Stimulated activated CD4-positive, alpha-beta T cell treated with anti-CD3 and anti-CD28 coated beads, Interleukin-15, amount 100 ng/mL, for 24 hours (primary cell): ENCODE measurements around the gene APOO.

Experiments
- DNase-seq: peaks from one replicate; pipeline ENCODE4 v3.0.0-alpha.2; 2020

Gene APOO

GRCh38 chrX:23907498-23908218 is at the start of gene APOO, which contains the start of gene CXorf58:
Gene APOO (minus strand): TSS chrX:23907938. CDS start chrX:23907702, 236 bp downstream.
Gene CXorf58 (plus strand): TSS chrX:23908006. CDS start chrX:23910303, 2,297 bp downstream.
- peak; percentile 92 for DNase-seq

DNA sequence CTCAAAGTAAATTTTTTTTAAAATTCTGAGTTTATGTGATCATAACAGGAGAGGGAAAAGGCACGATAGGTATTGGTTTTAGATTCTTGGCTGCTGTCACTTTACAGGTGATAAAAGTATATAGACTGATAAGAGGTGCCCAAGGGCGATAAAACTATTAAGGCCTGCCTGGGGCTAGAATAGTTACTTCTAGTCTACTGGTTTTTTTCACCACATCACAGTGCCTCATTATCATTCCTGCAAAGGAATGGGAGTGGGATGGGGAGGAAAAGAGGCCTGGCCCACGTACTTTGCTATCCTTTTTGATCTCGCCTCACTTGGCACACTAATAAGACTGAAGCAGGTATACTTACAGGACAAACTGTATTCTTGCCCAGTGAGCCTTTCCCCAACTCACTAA is 46.7 kb upstream of the APOO start:
- no peak for DNase-seq

DNA sequence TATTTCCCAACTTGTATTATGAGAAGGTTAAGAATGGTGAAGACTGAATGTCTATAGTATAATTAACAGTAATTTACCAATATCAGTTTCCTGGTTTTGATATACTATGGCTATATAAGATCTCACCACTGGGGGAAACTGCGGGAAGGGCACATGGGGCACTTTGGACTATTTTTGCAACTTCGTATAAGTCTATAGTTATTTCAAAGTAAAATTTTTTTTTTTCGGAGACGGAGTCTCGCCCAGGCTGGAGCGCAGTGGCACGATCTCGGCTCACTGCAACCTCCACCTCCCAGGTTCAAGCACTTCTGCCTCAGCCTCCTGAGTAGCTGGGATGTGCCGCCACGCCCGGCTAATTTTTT is 46.2 kb upstream of the APOO start:
- DNase-seq: peak; percentile 1

- peak; percentile 30 for DNase-seq
These were observed 45.5 kb upstream of the APOO start for GRCh38 chrX:23952984-23953907.

DNA sequence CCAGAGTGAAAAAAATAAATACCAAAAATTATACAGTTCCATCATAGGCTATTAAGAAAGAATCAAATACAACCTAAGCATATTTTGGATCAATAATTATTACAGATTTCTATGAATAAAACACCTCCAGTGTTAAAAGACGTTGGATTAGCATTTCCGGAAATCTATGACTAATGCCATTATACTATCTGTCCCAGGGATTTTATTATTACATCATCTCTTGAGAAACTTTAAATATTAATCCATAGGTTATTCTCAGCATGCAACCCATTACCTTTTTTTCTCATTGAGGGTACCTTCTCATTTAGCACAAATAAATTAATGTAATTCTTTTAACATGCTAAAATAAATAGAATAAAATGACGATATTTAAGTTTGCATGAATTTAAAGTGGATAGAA is 44.7 kb upstream of the APOO start:
- no peak for DNase-seq

DNA sequence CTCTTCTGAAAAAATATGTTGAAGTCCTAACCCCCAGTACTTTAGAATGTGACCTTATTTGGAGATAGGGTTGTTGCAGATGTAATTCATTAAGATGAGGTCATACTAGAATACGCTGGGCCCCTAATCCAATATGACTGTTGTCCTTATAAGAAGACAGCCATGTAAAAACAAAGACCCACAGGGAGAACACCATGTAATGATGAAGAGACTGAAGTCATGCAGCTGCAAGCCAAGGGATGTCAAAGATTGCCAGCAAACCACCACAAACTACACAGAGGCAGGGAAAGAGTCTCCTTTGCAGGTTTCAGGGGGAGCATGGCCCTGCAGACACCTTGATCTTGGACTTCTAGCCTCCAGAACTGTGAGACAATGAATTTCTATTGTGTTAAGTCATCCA is 37.5 kb upstream of the APOO start:
- DNase-seq: no peak

GRCh38 chrX:23944234-23944633 is 36.5 kb upstream of the APOO start:
- DNase-seq: no peak

GRCh38 chrX:23939203-23939602 is 31.5 kb upstream of the APOO start:
- no peak for DNase-seq

DNA sequence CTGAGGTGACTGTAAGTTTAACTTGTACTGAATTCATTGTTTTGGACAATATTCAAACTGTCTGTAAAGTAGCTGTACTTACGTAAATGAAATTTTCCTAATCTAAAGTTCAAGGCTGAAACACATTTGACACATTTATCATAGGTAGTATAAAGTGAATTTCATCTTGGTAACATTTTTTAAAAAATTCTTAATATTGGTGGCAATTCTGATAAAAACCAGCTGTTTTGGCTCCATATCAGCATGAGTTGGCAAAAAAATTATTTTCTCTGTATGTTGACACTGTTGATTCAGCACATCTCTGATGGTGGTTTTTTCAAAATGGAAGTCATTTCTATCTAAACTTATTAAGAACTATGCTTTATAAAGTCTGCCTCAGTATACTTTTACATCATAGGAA is 31.0 kb upstream of the APOO start:
- no peak for DNase-seq

DNA sequence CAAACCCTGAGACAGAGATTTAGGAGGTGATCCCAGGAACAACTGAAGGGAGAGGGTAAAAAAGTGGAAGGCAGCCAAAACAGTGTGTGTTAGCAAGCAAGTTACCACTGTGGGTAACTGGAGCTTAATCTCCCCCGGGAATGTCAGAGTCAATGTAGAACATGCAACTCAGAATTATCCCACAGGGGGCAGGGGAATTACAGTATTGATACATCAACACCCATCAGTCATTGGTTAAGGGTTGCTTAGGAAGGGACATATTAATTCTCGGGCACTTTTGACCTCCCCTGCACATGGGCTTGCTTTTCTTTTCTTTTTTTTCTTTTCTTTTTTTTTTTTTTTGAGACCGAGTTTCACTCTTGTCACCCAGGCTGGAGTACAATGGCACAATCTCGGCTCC is 29.4 kb upstream of the APOO start:
- no peak for DNase-seq

DNA sequence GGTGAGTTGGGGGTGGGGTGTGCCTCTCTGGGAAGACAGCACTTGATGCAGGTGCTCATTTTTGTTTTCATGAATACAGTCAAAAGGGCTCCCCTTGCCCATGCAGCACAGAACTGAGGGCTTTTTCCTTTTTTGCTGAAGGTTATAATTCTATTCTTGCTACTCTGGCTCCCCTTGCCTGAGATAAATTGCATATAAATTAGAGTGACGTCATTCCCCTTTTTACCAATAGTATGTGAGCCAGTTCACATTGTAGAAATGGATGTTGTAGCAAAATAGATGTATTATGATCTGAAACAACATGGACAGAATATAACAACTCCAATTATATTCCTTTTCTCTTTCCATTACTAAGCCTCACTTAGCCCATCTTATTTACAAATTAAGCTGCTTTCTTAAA is 28.4 kb upstream of the APOO start:
- no peak for DNase-seq

- DNase-seq: no peak
These were observed 27.4 kb upstream of the APOO start for GRCh38 chrX:23935106-23935505.

DNA sequence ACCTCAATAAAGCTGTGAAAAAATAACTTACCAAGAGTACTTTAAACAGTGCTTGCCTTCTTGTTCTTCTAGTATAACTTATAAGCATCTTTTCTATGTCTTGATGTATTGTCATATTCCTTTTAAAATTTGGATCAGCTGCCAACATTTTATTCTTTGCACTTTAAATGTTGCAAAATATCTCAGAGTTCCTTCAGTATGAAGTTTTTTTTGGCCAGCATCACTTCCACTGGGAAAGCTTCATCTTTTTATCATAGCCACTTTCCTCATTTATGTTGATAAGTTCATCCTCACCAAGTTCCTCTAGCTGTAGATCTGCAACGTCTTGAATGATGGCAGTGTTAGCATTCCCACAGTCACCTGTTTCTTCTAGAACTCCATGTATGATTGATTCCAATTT is 24.3 kb upstream of the APOO start:
- DNase-seq: no peak

DNA sequence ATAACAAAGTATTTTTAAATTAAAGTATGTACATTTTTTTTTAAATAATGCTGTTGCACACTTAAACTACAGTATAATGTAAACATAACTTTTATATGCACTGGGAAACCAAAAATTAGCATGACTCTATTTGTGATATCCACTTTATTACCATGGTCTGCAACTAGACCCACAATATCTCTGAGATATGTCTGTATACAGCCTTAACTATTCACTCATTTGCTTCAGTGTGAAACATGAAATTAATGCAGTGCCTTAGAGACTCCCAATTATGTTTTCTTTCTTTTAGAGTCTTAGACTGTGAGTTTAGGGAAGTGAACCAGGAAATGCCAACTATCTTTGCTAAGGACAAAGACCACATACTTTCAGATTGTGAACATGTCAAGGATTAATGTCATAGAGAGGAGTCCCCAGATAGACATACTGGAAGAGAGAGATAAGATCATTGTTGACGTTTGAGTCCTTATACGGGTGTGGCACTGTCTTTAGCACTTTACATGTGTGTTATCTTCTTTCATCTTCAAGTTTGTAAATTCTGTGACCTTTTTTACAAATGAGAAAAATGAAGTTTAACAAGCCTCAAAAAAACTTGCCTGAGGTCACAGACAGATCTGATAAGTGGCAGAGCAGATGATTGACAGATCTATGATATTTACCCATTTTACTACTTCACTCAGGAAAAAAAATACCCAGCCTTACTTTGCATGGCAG is 23.3 kb upstream of the APOO start:
- no peak for DNase-seq

DNA sequence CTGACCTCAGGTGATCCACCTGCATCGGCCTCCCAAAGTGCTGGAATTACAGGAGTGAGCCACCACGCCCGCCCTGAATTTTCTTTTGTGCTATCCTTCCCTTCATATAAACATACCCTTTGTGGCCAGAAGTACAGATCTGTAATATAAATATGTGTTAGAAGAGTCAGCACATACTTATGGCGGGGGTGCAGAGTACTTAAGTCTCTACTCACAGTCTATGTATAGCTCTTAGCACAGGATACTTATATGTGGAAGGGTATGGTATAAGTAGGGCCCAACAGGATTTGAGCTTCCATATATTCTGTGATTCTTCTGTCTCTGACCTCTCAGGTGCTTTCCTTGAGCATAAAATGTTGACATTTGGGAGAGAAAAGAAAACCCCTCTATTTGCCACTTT is 18.3 kb upstream of the APOO start:
- no peak for DNase-seq

GRCh38 chrX:23919706-23920320 is 12.1 kb upstream of the APOO start:
- no peak for DNase-seq

GRCh38 chrX:23919148-23919547 is 11.4 kb upstream of the APOO start:
- DNase-seq: no peak

GRCh38 chrX:23911126-23911835 is 3.5 kb upstream of the APOO start:
- no peak for DNase-seq

- no peak for DNase-seq
These were observed 674 bp upstream of the APOO start for GRCh38 chrX:23908219-23909004.

DNA sequence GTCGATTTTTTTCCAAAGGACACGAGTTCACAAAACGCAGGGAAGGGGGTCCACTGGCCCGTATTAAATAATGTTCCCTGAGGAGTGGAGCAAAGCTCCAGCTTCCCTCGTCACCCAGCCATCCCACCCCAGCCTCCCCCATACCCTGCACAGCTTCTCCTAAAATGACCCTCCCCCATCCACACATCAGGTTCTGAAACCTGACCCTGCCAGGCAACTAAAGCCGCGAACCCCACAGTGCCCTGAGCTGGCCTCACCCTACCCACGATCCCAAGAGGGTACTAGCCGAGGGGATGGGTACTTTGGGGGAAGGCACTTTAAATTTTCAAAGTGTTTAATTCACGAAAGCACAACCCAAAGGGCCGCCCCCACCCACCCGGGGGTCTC is 634 bp downstream of the APOO start:
- no peak for DNase-seq

DNA sequence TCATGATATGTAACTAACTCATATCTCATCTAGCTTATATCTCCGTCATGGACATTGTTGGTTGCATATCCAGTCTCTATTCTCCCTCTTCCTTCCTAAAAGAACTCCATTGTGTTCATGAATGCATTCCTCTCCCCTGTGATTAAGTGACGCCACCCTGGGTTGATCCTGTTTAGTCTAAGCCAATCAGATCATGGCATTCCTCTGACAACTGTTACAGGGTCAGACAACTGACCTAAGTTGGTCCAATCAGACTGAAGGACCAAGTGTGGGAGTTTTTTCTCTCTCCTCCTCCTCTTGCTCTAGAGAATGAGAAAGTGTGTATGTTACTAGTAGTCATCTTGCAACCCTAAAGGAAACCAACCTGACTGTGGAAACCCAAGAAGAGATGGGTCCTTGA is 3.6 kb downstream of the APOO start:
- DNase-seq: no peak

GRCh38 chrX:23902419-23902818 is 5.3 kb downstream of the APOO start:
- no peak for DNase-seq
